ENCODE measurements around the gene LZTS2.
A peak's percentile ranks its signal among the peaks of the same experiment; 100 is the strongest.

Gene LZTS2

GRCh38 chr10:100999742-101000126 lies at the start of gene LZTS2:
LZTS2 (plus strand) TSS chr10:100999808; CDS start chr10:101002539, 2,731 bp downstream.
- H3K27me3 ChIP-seq (ENCODE audit: insufficient read depth, low read length, poor library complexity), result no peaks in the 10 kb centered on the region
- H2AFZ ChIP-seq (ENCODE audit: low read depth, low read length), result peak within 1 kb of the TSS; percentile 92
- H4K20me1 ChIP-seq (ENCODE audit: insufficient read depth, low read length), result peaks cover 4% of the 10 kb centered on the region
- peak within 1 kb of the TSS; percentile 33 to 93; a peak in 3 of 4 replicates for H3K4me3 ChIP-seq (ENCODE audit: low read depth in 1 of 2, low read length in 2 of 2)
- H3K9ac ChIP-seq (ENCODE audit: low read depth, low read length), result peak within 1 kb of the TSS; percentile 83
- peaks cover 37% of the 10 kb centered on the region for H3K4me1 ChIP-seq (ENCODE audit: insufficient read depth, low read length)
- ATAC-seq (ENCODE audit: insufficient read depth, low read depth), result no peak
- peak within 1 kb of the TSS; percentile 83 for H3K27ac ChIP-seq (ENCODE audit: low read length)
- DNase-seq, result no peak
- TF ChIP-seq CTCF (IDR thresholded peaks at IDR 0.05; ENCODE audit: borderline replicate concordance, extremely low read depth, low read length, poor library complexity, severe bottlenecking) (no peak), EZH2 (IDR thresholded peaks at IDR 0.05; ENCODE audit: borderline replicate concordance, low read depth, low read length, severe bottlenecking) (no peak)
- H3K79me2 ChIP-seq (ENCODE audit: insufficient read depth, low read length), result no peaks in the 10 kb centered on the region; the same call in 1 of the 2 replicates
- H3K36me3 ChIP-seq (ENCODE audit: insufficient read depth, low read length), result 0 out of 2 replicates have a peak, but pooled peaks cover 4% of the 10 kb centered on the region
- H3K4me2 ChIP-seq (ENCODE audit: insufficient read depth, low read length), result peak within 1 kb of the TSS; percentile 98
- H3K9me3 ChIP-seq (ENCODE audit: insufficient read depth, low read length, severe bottlenecking), result no peaks in the 10 kb centered on the region

DNA sequence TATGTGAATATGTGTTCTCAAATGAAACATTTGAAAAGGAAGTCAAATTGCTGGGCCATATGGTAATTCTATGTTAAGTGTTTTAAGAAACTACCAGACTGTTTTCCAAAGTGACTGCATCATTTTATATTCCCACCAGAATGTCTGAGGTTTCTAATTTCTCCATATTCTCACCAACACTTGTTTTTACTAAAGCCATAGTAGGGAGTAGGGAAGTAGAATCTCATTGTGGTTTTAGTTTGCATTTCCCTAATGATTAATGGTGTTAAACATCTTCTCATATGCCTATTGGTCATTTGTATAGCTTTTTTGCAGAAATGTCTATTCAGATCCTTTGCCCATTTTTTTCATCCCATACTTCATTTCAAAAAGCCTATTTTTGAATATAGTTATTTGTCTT lies 39.4 kb upstream of the LZTS2 start:
- DNase-seq, result no peak
- no peak overlapping the region for H2AFZ ChIP-seq (ENCODE audit: low read depth, low read length)
- H3K4me1 ChIP-seq (ENCODE audit: insufficient read depth, low read length), result no peaks in the 10 kb centered on the region
- no peak for ATAC-seq (ENCODE audit: insufficient read depth, low read depth)
- peaks cover 78% of the 10 kb centered on the region for H3K36me3 ChIP-seq (ENCODE audit: insufficient read depth, low read length)
- no peak overlapping the region for H3K4me3 ChIP-seq (ENCODE audit: low read depth in 1 of 2, low read length in 2 of 2)
- no peak overlapping the region for H3K27ac ChIP-seq (ENCODE audit: low read length)
- H3K79me2 ChIP-seq (ENCODE audit: insufficient read depth, low read length), result no peaks in the 10 kb centered on the region
- H4K20me1 ChIP-seq (ENCODE audit: insufficient read depth, low read length), result no peaks in the 10 kb centered on the region
- no peak overlapping the region for H3K9ac ChIP-seq (ENCODE audit: low read depth, low read length)
- TF ChIP-seq CTCF (IDR thresholded peaks at IDR 0.05; ENCODE audit: borderline replicate concordance, extremely low read depth, low read length, poor library complexity, severe bottlenecking) (no peak), EZH2 (IDR thresholded peaks at IDR 0.05; ENCODE audit: borderline replicate concordance, low read depth, low read length, severe bottlenecking) (no peak)
- H3K9me3 ChIP-seq (ENCODE audit: insufficient read depth, low read length, severe bottlenecking), result no peaks in the 10 kb centered on the region
- H3K4me2 ChIP-seq (ENCODE audit: insufficient read depth, low read length), result no peak overlapping the region
- no peaks in the 10 kb centered on the region for H3K27me3 ChIP-seq (ENCODE audit: insufficient read depth, low read length, poor library complexity)

- H3K4me1 ChIP-seq (ENCODE audit: insufficient read depth, low read length), result no peaks in the 10 kb centered on the region
- H3K36me3 ChIP-seq (ENCODE audit: insufficient read depth, low read length), result peaks cover 70% of the 10 kb centered on the region
- no peaks in the 10 kb centered on the region for H3K79me2 ChIP-seq (ENCODE audit: insufficient read depth, low read length)
- DNase-seq, result no peak
- no peak overlapping the region for H3K9ac ChIP-seq (ENCODE audit: low read depth, low read length)
- H3K9me3 ChIP-seq (ENCODE audit: insufficient read depth, low read length, severe bottlenecking), result no peaks in the 10 kb centered on the region
- no peak for TF ChIP-seq EZH2 (IDR thresholded peaks at IDR 0.05; ENCODE audit: borderline replicate concordance, low read depth, low read length, severe bottlenecking)
- no peak overlapping the region for H3K27ac ChIP-seq (ENCODE audit: low read length)
- no peak overlapping the region for H2AFZ ChIP-seq (ENCODE audit: low read depth, low read length)
- ATAC-seq (ENCODE audit: insufficient read depth, low read depth), result no peak
- no peak overlapping the region for H3K4me2 ChIP-seq (ENCODE audit: insufficient read depth, low read length)
- H4K20me1 ChIP-seq (ENCODE audit: insufficient read depth, low read length), result no peaks in the 10 kb centered on the region
- no peak overlapping the region for H3K4me3 ChIP-seq (ENCODE audit: low read depth in 1 of 2, low read length in 2 of 2)
- no peaks in the 10 kb centered on the region for H3K27me3 ChIP-seq (ENCODE audit: insufficient read depth, low read length, poor library complexity)
These were observed 37.1 kb upstream of the LZTS2 start for GRCh38 chr10:100962351-100963080.

DNA sequence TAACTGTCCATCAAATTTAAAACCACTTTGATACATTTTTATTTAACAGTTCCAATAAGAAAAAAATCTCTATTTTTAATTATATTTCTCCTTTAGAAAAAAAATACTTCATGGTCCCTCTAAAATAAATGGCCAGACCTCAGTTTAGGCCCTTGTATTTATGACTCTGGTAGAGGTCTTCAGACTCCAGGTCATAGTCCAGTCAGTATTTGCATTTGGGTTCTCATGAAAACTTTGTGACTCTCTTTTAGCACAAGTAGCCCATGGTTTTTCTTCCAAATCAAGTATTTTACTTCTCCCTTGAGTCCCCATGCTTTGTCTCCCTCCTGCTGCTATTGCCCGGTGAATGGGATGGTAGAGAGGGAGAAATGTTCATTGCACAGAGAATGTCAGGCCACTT lies 35.8 kb upstream of the LZTS2 start:
- Histone ChIP-seq H3K4me1 (ENCODE audit: insufficient read depth, low read length) (no peaks in the 10 kb centered on the region), H3K4me2 (ENCODE audit: insufficient read depth, low read length) (no peak overlapping the region), H3K27ac (ENCODE audit: low read length) (no peak overlapping the region), H3K27me3 (ENCODE audit: insufficient read depth, low read length, poor library complexity) (no peaks in the 10 kb centered on the region), H3K36me3 (ENCODE audit: insufficient read depth, low read length) (peaks cover 59% of the 10 kb centered on the region), H3K79me2 (ENCODE audit: insufficient read depth, low read length) (no peaks in the 10 kb centered on the region), H4K20me1 (ENCODE audit: insufficient read depth, low read length) (no peaks in the 10 kb centered on the region), H3K4me3 (ENCODE audit: low read depth in 1 of 2, low read length in 2 of 2) (no peak overlapping the region), H3K9ac (ENCODE audit: low read depth, low read length) (no peak overlapping the region), H3K9me3 (ENCODE audit: insufficient read depth, low read length, severe bottlenecking) (no peaks in the 10 kb centered on the region), H2AFZ (ENCODE audit: low read depth, low read length) (no peak overlapping the region)
- ATAC-seq (ENCODE audit: insufficient read depth, low read depth), result no peak
- DNase-seq, result no peak
- no peak for TF ChIP-seq CTCF (IDR thresholded peaks at IDR 0.05; ENCODE audit: borderline replicate concordance, extremely low read depth, low read length, poor library complexity, severe bottlenecking)
